CD14-positive monocyte (primary cell): Measurements from ENCODE around the gene LCNL1. TPM values are rescaled to one million over a fixed set of nuclear protein-coding genes. Genes with fewer than 3 reads are reported as not detected.

ENCODE experiments used
- DNase-seq, 3 donors: peaks; one replicate each; pipeline ENCODE4 v3.0.0-alpha.2; 2011 to 2022
- H2AFZ ChIP-seq: 2 replicates; pipeline ENCODE4 v1.6.0; 2012; ENCODE audit warnings: mild to moderate bottlenecking, low read depth, low read length, inconsistent platforms; ENCODE audit not compliant: insufficient read depth, poor library complexity, severe bottlenecking
- H3K27ac ChIP-seq, 2 donors: 1 replicate in 1 of 2; 2 replicates in 1 of 2; pipeline ENCODE4 v1.5.1; 2012 to 2013; ENCODE audit warnings: low read length in 2 of 2, control low read depth in 1 of 2, inconsistent platforms in 1 of 2, low read depth in 1 of 2, mild to moderate bottlenecking in 1 of 2
- H3K27me3 ChIP-seq, 2 donors: one replicate each; pipeline versions ENCODE4 v1.6.0 to v1.6.1; 2011 to 2013; ENCODE audit warnings: low read length in 2 of 2; ENCODE audit not compliant: control insufficient read depth in 2 of 2, insufficient read depth in 2 of 2
- H3K36me3 ChIP-seq, 2 donors: replicated peaks in 1 of 2; 1 replicate in 1 of 2; 2 replicates in 1 of 2; pipeline versions ENCODE4 v1.5.1 to v1.6.1; 2012 to 2013; ENCODE audit warnings: low read length in 2 of 2, control low read depth in 1 of 2, inconsistent platforms in 1 of 2, mild to moderate bottlenecking in 1 of 2; ENCODE audit not compliant: insufficient read depth in 2 of 2, control insufficient read depth in 1 of 2
- H3K4me1 ChIP-seq, 2 donors: 1 replicate in 1 of 2; 2 replicates in 1 of 2; pipeline versions ENCODE4 v1.5.1 to v1.6.1; 2012 to 2013; ENCODE audit warnings: low read length in 2 of 2, control low read depth in 1 of 2, inconsistent platforms in 1 of 2, mild to moderate bottlenecking in 1 of 2, moderate library complexity in 1 of 2; ENCODE audit not compliant: insufficient read depth in 2 of 2, control insufficient read depth in 1 of 2
- H3K4me2 ChIP-seq: replicated peaks from 2 replicates; pipeline ENCODE3; 2012; ENCODE audit warnings: low read length, moderate library complexity, mild to moderate bottlenecking; ENCODE audit not compliant: poor library complexity, severe bottlenecking; ENCODE audit errors: extremely low read depth
- H3K4me3 ChIP-seq, 3 experiments: fragments of 200-600 bp in 1 of 3; sonication (generic) in 1 of 3; replicated peaks in 1 of 3; 1 replicate in 2 of 3; 2 replicates in 1 of 3; pipeline ENCODE4 v1.5.1; 2011 to 2013; ENCODE audit warnings: low read length in 3 of 3, mild to moderate bottlenecking in 3 of 3, control low read depth in 2 of 3, low read depth in 2 of 3, inconsistent platforms in 1 of 3, moderate library complexity in 1 of 3
- H3K79me2 ChIP-seq: 2 replicates; pipeline ENCODE4 v1.6.0; 2012; ENCODE audit warnings: mild to moderate bottlenecking, control low read depth, inconsistent platforms, low read length, moderate library complexity; ENCODE audit not compliant: insufficient read depth
- H3K9ac ChIP-seq: 2 replicates; pipeline ENCODE4 v1.6.0; 2017; ENCODE audit warnings: low read length, mild to moderate bottlenecking; ENCODE audit not compliant: insufficient read depth, poor library complexity, severe bottlenecking
- H3K9me3 ChIP-seq, 2 donors: replicated peaks in 1 of 2; 1 replicate in 1 of 2; 2 replicates in 1 of 2; pipeline versions ENCODE4 v1.5.1 to v1.6.1; 2012 to 2013; ENCODE audit warnings: low read length in 2 of 2, control low read depth in 1 of 2; ENCODE audit not compliant: control insufficient read depth in 1 of 2, insufficient read depth in 1 of 2
- H4K20me1 ChIP-seq: 2 replicates; pipeline ENCODE4 v1.6.0; 2012; ENCODE audit warnings: mild to moderate bottlenecking, low read length, control low read depth, moderate library complexity; ENCODE audit not compliant: insufficient read depth
- H3K27ac Mint-ChIP-seq, 7 donors: one replicate each; pipeline ENCODE4 v1.8.0; 2020; ENCODE audit warnings: mild to moderate bottlenecking in 7 of 7, mixed read lengths in 7 of 7, moderate library complexity in 6 of 7, inconsistent platforms in 2 of 7
- H3K27me3 Mint-ChIP-seq, 3 donors: one replicate each; pipeline ENCODE4 v1.8.0; 2021 to 2022; ENCODE audit warnings: low read depth in 3 of 3, mild to moderate bottlenecking in 3 of 3, mixed read lengths in 3 of 3, moderate library complexity in 3 of 3, inconsistent platforms in 1 of 3
- H3K36me3 Mint-ChIP-seq, 2 donors: one replicate each; pipeline ENCODE4 v1.8.0; 2020; ENCODE audit warnings: mixed read lengths in 2 of 2, inconsistent platforms in 1 of 2, mild to moderate bottlenecking in 1 of 2
- H3K4me1 Mint-ChIP-seq: one replicate; pipeline ENCODE4 v1.8.0; 2020; ENCODE audit warnings: mild to moderate bottlenecking, mixed read lengths
- H3K4me3 Mint-ChIP-seq, 2 donors: one replicate each; pipeline ENCODE4 v1.8.0; 2020; ENCODE audit warnings: mild to moderate bottlenecking in 2 of 2, mixed read lengths in 2 of 2, moderate library complexity in 1 of 2
- H3K9me3 Mint-ChIP-seq, 7 donors: one replicate each; pipeline ENCODE4 v1.8.0; 2020 to 2022; ENCODE audit warnings: mixed read lengths in 7 of 7, mild to moderate bottlenecking in 6 of 7, moderate library complexity in 6 of 7, inconsistent platforms in 2 of 7
- CTCF ChIP-seq: fragments of 200-600 bp; IDR thresholded peaks from one replicate; pipeline ENCODE4 v1.8.0; 2022; ENCODE audit warnings: antibody characterized with exemption, mild to moderate bottlenecking
- WGBS: methylation state at CpG from one replicate; pipeline ENCODE4 v1.1.5; 2013; ENCODE audit warnings: missing lambda C conversion rate; ENCODE audit not compliant: insufficient coverage; 5-methylcytosine and 5-hydroxymethylcytosine counted together
- intact Hi-C, 2 donors: fragments of 100-400 bp; cut with micrococcal nuclease; formaldehyde crosslinking; loops; one replicate each; pipeline versions ENCODE4 v1.15.0 to v1.15.1; 2023
- polyA plus RNA-seq, 3 donors: library from polyadenylated mRNA; depleted of rRNA in 1 of 3; unstranded in 2 of 3; stranded (reverse) in 1 of 3; fragments of 300-500 nt in 2 of 3; fragments of >200 nt in 1 of 3; fragmentation: Illumina TruSeq in 2 of 3; gene quantifications; 1 replicate in 2 of 3; 2 replicates in 1 of 3; pipeline ENCODE4 v1.2.3, GENCODE V29; 2012 to 2021

LCNL1 gene
- polyA plus RNA-seq, 3 donors = 0.04 TPM; not detected in 2

- Mint-ChIP-seq H3K9me3 (peaks cover 0 to 5% (median 3%) of the 10 kb centered on the region in 7 donors), H3K4me3 (no peak overlapping the region), H3K36me3 (no peaks in the 10 kb centered on the region), H3K4me1 (peaks cover 4% of the 10 kb centered on the region), H3K27ac (no peak overlapping the region), H3K27me3 (peaks cover 0 to 5% (median 0%) of the 10 kb centered on the region in 3 donors)
- Histone ChIP-seq H3K27ac (no peak overlapping the region), H2AFZ (no peak overlapping the region), H4K20me1 (no peaks in the 10 kb centered on the region), H3K9ac (no peak overlapping the region), H3K4me3 (no peak overlapping the region), H3K36me3 (no peaks in the 10 kb centered on the region), H3K9me3 (no peaks in the 10 kb centered on the region), H3K4me1 (peaks cover 7 to 10% of the 10 kb centered on the region in 2 donors), H3K79me2 (no peaks in the 10 kb centered on the region), H3K27me3 (no peaks in the 10 kb centered on the region), H3K4me2 (no peak overlapping the region)
- 92% methylated on average over 16 of the region's 25 CpGs for WGBS
- intact Hi-C loops = loop anchor here in 1 of 2 donors (5.0 kb wide), 1 partner anchor 107 kb away; the partner anchor contains the start of gene PHPT1
- TF ChIP-seq CTCF = no peak
- DNase-seq = no peak
Observed at GRCh38 chr9:136954270-136955083, 28.3 kb upstream of the LCNL1 start.

GRCh38 chr9:136955202-136955942 is 27.4 kb upstream of the LCNL1 start:
- H3K9ac ChIP-seq = no peak overlapping the region

More at GRCh38 chr9:136955202-136955942, 27.4 kb upstream of the LCNL1 start:
- Mint-ChIP-seq H3K9me3 (peaks cover 0 to 5% (median 3%) of the 10 kb centered on the region in 7 donors), H3K36me3 (no peaks in the 10 kb centered on the region), H3K27ac (no peak overlapping the region), H3K27me3 (peaks cover 0 to 5% (median 0%) of the 10 kb centered on the region in 3 donors), H3K4me1 (peaks cover 1% of the 10 kb centered on the region), H3K4me3 (no peak overlapping the region)
- H3K9me3 ChIP-seq = no peaks in the 10 kb centered on the region
- no peak overlapping the region for H3K4me2 ChIP-seq
- TF ChIP-seq CTCF = no peak
- 88% methylated on average over 13 of the region's 14 CpGs for WGBS
- H3K36me3 ChIP-seq = no peaks in the 10 kb centered on the region
- no peak for DNase-seq
- intact Hi-C loops = no loop called here
- no peak overlapping the region for H3K27ac ChIP-seq
- no peak overlapping the region for H3K4me3 ChIP-seq
- no peaks in the 10 kb centered on the region for H3K79me2 ChIP-seq
- H4K20me1 ChIP-seq = no peaks in the 10 kb centered on the region
- no peak overlapping the region for H2AFZ ChIP-seq
- H3K27me3 ChIP-seq = no peaks in the 10 kb centered on the region
- peaks cover 3 to 5% of the 10 kb centered on the region in 2 donors for H3K4me1 ChIP-seq
